Kidney epithelial cell (primary cell): ENCODE data around the gene ADAP2. TPM values are rescaled to one million over a fixed set of nuclear protein-coding genes. Genes with fewer than 3 reads are reported as not detected.

Source experiments
- DNase-seq: peaks from one replicate; pipeline ENCODE4 v3.0.0-alpha.2; 2010; ENCODE audit warnings: low read depth
- H3K27me3 ChIP-seq: 2 replicates; pipeline ENCODE4 v1.6.0; 2011; ENCODE audit warnings: low read length; ENCODE audit not compliant: control insufficient read depth, insufficient read depth
- H3K36me3 ChIP-seq: 2 replicates; pipeline ENCODE4 v1.5.1; 2011; ENCODE audit warnings: low read length; ENCODE audit not compliant: control insufficient read depth, insufficient read depth
- H3K4me3 ChIP-seq: 2 replicates; pipeline ENCODE4 v1.5.1; 2011; ENCODE audit warnings: low read depth, mild to moderate bottlenecking, control low read depth, low read length
- CTCF ChIP-seq: IDR thresholded peaks from 2 replicates; pipeline ENCODE4 v1.5.1; 2011; ENCODE audit warnings: mild to moderate bottlenecking, moderate library complexity, low read length, control low read depth, inconsistent platforms; ENCODE audit not compliant: insufficient read depth, poor library complexity, severe bottlenecking
- total RNA-seq: library from RNA; depleted of rRNA; stranded (reverse); fragments of >200 nt; gene quantifications from 2 replicates; pipeline ENCODE4 v1.2.3, GENCODE V29; 2015

Gene ADAP2
- total RNA-seq, 1 donor from 2014 or later = 10.0 TPM

GRCh38 chr17:30939051-30939689 lies 17.4 kb downstream of the ADAP2 start:
- Histone ChIP-seq H3K4me3 (no peak overlapping the region), H3K27me3 (no peaks in the 10 kb centered on the region), H3K36me3 (no peaks in the 10 kb centered on the region)
- DNase-seq = no peak
- TF ChIP-seq CTCF = no peak

GRCh38 chr17:30942308-30943079 lies 20.7 kb downstream of the ADAP2 start:
- H3K36me3 ChIP-seq = no peaks in the 10 kb centered on the region
- TF ChIP-seq CTCF = no peak
- no peak for DNase-seq
- H3K27me3 ChIP-seq = no peaks in the 10 kb centered on the region
- no peak overlapping the region for H3K4me3 ChIP-seq

GRCh38 chr17:30947796-30948195 lies 26.1 kb downstream of the ADAP2 start:
- Histone ChIP-seq H3K4me3 (no peak overlapping the region), H3K36me3 (no peaks in the 10 kb centered on the region), H3K27me3 (no peaks in the 10 kb centered on the region)
- no peak for DNase-seq
- TF ChIP-seq CTCF = no peak

GRCh38 chr17:30950189-30950588 lies 28.4 kb downstream of the ADAP2 start:
- H3K4me3 ChIP-seq = no peak overlapping the region

GRCh38 chr17:30950669-30951399 lies 29.1 kb downstream of the ADAP2 start:
- no peak overlapping the region for H3K4me3 ChIP-seq
- TF ChIP-seq CTCF = no peak
- no peaks in the 10 kb centered on the region for H3K36me3 ChIP-seq
- no peaks in the 10 kb centered on the region for H3K27me3 ChIP-seq
- DNase-seq = no peak

More at GRCh38 chr17:30950189-30950588, 28.4 kb downstream of the ADAP2 start:
- no peaks in the 10 kb centered on the region for H3K27me3 ChIP-seq
- DNase-seq = no peak
- TF ChIP-seq CTCF = no peak
- H3K36me3 ChIP-seq = no peaks in the 10 kb centered on the region
